GM18517 (cell line): ENCODE measurements around the gene VIL1.

Experiments
- ATAC-seq: cut with Tn5 transposase; IDR thresholded peaks from one replicate; pipeline ENCODE4 v1.9.1; 2021; ENCODE audit warnings: mild to moderate bottlenecking, moderate library complexity; ENCODE audit not compliant: unreplicated experiment

VIL1 gene

DNA sequence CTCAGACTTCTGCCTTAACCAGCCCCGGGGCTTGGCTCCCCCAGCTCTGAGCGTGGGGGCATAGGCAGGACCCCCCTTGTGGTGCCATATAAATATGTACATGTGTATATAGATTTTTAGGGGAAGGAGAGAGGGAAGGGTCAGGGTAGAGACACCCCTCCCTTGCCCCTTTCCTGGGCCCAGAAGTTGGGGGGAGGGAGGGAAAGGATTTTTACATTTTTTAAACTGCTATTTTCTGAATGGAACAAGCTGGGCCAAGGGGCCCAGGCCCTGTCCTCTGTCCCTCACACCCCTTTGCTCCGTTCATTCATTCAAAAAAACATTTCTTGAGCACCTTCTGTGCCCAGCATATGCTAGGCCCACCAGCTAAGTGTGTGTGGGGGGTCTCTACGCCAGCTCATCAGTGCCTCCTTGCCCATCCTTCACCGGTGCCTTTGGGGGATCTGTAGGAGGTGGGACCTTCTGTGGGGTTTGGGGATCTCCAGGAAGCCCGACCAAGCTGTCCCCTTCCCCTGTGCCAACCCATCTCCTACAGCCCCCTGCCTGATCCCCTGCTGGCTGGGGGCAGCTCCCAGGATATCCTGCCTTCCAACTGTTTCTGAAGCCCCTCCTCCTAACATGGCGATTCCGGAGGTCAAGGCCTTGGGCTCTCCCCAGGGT lies 13.7 kb upstream of the VIL1 start:
- ATAC-seq, result no peak

DNA sequence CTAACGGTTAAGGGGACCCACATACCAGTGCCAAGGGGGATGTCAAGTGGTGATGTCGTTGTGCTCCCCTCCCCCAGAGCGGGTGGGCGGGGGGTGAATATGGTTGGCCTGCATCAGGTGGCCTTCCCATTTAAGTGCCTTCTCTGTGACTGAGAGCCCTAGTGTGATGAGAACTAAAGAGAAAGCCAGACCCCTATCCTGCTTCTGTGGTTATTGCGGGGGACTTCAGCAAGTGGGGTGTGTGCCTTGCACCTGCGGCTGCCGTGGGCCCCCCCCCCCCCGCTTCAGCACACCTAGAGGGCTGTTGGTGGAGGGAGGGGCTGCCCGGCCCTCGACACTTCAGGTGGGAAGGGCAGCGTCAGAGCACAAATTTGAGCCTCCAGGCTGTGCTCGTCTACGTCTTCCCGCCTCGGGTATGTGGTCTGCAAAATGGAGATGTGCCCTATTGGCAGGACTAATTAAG lies 13.1 kb upstream of the VIL1 start:
- ATAC-seq, result peak; percentile 25

DNA sequence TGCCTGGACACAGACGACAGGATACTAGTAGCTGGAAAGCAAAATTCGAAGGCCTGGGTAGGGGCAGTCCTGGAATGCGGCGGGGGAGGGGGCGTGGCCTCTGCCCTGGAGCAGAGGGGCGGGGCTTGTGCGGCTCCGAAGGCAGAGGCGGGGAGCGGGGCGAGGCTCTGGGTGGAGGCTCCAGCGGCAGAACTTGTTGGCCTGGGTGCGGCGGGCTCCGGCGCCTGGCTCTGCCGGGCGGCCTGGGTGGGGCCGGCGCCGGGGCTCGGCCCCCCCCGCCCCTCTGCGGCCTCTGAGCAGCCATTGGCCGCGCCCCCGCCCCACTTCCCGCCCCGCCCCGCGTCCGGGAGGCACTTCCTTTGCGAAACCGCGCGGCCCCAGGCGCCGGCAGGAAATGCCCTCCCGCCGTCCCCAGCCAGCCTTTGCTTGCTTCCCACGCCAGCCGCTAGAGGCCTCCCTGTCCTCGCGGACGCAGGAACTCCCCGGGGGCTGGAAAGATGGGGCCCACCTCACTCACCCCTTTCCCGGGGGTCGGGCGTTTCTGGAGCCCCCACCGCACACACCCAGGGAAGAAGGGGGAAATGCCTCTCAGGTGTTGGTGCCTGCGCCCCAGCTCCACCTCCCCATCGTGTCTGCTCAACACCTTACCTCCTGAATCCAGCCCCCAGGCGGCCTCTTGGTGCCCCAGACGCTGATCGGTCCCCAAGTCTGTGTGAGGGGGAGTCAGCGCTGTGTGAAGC lies 12.5 kb upstream of the VIL1 start:
- ATAC-seq, result peak; percentile 72

DNA sequence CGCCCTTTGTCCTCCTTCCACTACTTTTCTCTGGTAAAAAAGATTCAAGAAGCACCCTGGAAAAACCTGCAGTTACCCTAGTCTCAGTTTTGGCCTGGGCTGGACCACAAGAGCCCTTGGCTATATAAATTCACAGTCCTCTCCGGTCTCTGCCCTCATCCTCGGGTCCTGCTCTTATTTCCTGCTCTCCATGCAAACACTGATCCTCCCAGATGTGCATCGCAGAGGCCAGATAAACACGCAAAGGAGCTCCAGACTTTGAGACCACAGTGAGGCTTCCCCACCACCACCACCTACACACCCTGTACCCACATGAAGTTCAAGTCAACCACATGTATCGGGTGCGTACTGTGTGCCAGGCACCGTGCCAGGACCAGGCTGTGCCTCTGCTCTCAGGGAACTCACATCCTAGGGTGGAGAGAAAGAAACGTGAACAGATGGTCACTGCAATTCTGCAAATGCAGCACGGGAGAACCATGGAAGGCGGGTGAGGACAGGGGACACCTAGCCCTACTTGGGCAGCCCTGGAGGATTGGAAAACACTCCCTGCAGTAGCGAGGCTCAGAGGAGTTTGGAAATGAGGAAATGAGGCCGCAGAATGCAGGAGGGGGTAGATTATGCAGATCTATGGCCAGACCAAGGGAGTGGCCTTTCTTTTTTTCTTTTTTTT lies 11.8 kb upstream of the VIL1 start:
- ATAC-seq, result peak; percentile 13

DNA sequence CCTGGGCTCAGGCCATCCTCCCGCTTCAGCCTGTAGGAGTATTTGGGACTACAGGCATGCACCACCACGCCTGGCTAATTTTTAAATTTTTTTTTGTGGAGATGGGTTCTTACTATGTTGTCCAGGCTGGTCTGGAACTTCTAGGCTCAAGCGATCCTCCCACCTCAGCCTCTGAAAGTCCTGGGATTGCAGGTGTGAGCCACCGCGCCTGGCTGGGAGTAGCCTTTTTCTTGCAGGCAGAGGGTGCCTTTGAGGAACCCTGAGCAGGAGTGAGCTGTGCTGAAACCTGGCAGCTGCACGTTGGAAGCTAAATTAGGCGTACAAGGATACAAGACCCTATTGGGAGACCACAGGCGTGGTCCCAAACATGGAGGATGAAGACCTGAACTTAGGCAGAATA lies 11.2 kb upstream of the VIL1 start:
- ATAC-seq, result no peak

DNA sequence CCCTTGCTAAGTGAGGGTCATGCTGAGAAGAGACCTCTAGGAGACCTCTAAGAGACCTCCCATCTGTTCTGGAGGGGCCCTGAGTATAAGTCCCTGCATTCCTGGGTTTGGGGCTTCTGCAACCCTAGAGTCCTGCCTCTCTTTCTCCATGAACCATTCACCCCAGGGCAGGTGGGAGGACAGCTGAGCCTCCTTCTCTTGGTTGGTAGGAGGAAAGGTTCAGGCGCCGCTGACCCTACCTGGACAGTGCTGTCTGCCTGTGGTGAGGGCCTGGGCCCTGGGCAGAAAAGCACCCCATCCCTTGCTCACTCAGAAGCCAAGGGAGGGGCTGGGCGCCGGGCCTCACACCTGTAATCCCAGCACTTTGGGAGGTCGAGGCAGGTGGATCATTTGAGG lies 604 bp upstream of the VIL1 start:
- ATAC-seq, result no peak

DNA sequence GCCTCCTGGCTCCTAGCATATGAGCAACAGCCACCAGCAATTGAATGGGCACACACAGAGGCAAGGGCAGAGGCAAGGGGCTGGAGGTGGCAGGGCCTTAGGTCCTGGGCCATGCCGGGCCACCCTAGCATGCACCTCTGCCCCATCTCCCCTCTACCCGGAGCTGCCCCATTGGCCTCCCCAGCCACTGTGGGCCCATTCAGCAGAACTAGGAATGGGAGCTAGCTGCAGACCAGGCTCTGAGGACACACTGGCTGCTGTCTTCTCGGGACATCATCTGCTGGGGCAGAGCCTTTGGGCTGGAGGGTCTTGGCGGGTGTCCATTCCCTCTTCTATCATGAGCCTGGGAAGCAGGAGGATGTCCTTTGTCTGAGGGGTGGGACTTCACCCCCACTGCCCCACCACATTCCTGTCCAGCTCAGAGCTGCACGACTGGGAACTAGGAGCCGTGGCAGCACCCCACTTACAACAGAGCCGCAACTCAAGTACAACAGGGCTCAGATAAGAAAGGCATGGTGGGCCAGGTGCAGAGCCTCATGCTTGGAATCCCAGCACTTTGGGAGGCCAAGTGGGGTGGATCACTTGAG lies 800 bp downstream of the VIL1 start:
- ATAC-seq, result no peak

DNA sequence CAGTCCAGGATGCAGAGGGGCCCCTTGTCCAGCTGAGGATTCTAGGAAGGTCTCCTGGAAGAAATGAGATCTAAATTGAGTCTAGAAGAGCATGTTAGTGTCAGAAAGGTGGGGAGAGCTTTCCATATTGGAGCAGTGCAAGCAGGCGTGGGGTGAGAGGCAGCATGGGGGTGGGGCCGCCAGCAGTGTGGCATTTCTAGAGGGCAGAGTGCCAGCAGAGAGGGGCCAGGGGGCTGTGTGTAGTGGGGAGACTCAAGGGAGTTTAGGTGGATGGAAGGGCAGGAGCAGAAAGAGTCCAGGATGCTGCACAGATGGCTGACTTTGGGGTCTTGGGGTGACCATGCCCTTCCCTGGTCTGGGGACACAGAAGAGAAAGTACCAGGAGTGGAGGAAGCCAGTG lies 2.1 kb downstream of the VIL1 start:
- no peak for ATAC-seq

DNA sequence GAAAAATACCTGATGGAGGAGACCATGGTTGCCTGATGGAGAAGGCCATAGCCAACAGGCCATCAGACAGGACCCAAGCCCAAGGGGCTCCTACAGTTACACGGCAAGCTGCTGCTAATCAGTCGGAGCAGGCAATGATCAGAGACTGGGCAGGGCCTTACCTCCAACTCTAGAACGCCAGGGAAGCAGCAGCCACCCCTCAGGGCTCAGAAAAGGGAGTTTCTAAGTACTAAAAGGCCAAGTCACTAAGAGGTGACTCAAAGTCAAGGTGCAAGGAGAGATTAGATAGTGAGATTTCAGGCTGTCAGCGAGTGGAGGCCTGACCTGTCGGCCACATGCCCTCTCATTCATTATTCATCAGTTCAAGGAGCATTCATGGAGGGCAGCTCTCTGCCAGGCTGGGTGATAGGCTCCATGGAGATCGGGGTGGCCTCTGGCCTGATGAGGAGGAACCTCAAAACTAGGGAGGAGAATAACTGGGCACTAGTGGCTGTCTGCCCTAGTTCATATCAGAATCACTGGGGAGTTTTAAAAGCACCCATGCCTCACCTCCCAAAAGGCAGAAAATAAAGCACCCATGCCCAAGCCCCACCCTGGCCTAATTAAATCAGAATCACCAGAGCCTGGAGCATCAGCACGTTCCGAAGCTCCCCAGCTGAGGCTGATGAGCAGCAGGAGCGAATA lies 3.6 kb downstream of the VIL1 start:
- no peak for ATAC-seq

DNA sequence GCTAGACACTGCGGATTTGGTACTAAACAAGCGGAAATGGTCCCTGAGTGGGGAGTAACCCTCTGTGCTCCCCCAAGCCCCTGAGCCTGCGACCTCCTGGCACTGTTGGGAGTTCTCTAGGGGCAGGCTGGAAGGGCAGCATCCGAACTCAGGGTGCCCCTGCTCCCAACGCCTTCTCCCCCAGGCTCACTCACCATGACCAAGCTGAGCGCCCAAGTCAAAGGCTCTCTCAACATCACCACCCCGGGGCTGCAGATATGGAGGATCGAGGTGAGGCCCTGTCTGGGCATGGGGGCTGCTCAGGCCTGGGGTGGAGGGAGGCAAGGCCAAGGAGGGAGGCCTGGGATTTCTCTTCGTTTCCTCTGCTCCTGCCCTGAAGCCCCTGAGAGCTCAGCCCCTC lies 4.7 kb downstream of the VIL1 start:
- ATAC-seq, result no peak

DNA sequence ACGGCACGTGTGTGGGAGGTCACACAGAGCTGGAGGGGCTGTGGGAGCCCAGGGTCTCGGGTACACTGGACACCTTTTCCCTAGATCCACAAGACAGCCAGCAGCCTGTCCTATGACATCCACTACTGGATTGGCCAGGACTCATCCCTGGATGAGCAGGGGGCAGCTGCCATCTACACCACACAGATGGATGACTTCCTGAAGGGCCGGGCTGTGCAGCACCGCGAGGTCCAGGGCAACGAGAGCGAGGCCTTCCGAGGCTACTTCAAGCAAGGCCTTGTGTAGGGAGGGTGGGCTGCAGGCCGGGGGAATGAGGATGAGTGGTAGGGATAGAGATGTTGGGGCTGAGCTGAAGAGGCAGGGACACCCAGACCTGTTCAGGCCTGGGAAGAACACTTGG lies 6.6 kb downstream of the VIL1 start:
- no peak for ATAC-seq

DNA sequence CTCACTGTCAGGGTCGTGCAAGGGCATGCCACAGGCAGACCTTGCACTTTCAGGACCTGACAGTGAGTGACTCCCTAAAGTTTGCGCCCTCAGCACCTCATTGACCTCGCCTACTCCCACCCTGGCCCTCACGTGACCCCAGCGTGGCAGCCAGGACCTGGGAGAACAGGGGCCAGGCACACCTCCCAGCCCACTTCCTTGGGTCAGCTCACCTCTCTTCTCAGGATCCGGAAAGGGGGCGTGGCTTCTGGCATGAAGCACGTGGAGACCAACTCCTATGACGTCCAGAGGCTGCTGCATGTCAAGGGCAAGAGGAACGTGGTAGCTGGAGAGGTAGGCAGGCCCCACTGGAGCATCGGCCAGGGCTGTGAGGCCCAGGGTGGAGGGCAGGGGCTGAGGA lies 8.8 kb downstream of the VIL1 start:
- no peak for ATAC-seq

DNA sequence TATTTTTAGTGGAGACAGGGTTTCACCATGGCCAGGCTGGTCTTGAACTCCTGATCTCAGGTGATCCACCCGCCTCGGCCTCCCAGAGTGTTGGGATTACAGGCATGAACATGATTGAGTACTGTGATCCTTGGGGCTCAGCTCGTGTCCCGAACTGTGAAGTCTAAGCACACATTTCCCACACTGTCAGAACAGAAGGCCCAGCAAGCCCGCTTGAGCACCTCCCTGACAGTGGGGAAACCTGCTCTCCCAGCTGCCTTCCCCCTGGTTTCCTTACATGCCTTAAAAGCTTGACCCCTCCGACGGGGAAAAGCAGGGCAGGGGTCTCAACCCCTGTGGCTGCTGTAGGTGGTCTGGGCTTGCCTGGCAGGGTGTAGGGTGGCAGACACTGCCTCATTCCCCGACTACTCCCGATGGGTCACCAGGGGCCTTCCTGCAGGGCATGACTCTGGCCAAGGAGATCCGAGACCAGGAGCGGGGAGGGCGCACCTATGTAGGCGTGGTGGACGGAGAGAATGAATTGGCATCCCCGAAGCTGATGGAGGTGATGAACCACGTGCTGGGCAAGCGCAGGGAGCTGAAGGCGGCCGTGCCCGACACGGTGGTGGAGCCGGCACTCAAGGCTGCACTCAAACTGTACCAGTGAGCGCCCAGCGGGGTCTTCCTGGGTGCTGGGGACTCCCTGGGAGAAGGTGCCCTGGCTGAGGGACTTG lies 10.1 kb downstream of the VIL1 start:
- no peak for ATAC-seq

DNA sequence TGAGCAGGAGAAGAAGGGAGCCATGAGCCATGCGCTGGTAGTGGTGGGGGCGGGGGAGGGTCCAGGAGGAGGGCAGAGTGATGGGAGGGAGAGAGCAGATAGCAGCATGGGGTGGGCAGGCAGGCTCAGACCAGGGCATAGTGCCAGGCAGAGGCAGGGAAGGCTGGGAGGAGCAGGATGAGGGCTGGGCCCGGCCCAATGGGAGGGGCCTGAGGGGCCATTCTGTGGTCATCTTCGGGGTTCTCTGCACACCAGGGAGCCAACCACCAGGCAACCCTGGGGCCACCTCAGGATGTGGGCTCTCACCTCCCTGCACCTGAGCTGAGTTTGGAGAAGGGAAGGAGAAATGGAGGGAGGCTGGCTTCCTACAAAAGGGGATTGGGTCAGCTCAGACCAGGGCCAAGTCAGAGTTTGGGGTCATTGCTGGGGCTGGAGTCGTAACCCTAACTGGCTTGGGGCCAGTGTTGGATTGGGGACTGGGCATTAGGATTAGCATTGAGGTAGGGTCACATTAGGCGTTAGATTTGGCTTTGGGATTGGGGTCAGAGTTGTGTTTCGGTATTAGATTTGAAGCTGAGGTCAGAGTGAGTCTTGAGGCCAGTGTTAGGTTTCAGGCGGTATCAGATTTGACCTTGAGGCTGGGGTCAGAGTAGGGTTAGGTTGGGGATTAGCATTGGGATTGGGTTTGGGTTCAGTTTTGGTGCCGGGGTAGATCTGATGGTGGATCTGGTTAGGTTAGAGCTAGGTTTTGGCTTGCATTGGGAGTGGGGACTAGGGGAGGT lies 11.2 kb downstream of the VIL1 start:
- no peak for ATAC-seq

DNA sequence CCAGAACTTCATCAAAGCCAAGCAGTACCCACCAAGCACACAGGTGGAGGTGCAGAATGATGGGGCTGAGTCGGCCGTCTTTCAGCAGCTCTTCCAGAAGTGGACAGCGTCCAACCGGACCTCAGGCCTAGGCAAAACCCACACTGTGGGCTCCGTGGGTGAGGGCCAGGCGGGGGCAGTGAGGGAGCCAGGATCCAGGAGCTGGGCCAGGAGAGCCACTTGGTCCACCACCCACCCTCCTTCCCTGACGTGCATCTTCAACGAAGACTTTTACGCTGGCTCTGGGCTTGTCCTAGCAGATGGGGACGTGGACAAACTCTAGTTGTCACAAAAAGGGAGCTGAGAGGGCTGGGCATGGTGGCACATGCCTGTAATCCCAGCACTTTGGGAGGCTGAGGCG lies 11.8 kb downstream of the VIL1 start:
- no peak for ATAC-seq

DNA sequence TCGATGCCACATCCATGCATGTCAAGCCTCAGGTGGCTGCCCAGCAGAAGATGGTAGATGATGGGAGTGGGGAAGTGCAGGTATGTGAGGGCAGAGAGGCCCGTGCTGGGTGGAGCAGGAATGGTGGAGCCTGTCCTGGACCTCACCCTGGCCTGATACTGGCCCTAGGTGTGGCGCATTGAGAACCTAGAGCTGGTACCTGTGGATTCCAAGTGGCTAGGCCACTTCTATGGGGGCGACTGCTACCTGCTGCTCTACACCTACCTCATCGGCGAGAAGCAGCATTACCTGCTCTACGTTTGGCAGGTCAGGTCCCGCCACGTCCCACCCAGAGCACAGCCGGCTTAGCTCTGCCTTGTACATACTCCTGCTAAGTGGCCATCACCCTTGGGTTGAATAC lies 13.0 kb downstream of the VIL1 start:
- ATAC-seq, result no peak

DNA sequence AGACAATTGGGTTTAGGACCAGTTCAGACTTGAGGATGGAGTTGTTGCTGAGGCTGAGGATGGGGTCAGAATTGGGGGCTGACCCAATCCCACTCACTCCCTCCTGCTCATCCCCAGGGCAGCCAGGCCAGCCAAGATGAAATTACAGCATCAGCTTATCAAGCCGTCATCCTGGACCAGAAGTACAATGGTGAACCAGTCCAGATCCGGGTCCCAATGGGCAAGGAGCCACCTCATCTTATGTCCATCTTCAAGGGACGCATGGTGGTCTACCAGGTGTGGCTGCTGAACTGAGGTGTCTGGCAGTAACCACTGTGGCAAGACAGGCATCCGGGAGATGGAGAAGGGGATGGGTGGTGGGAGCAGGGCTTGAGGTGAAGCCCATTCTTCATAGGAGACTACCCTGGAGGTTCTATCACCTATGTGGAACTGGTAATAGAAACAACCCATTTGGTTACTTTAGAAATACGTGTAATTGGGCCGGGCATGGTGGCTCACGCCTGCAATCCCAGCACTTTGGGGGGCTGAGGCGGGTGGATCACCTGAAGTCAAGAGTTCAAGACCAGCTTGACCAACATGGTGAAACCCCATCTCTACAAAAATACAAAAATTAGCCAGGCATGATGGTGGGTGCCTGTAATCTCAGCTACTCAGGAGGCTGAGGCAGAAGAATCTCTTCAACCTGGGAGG lies 13.9 kb downstream of the VIL1 start:
- no peak for ATAC-seq

DNA sequence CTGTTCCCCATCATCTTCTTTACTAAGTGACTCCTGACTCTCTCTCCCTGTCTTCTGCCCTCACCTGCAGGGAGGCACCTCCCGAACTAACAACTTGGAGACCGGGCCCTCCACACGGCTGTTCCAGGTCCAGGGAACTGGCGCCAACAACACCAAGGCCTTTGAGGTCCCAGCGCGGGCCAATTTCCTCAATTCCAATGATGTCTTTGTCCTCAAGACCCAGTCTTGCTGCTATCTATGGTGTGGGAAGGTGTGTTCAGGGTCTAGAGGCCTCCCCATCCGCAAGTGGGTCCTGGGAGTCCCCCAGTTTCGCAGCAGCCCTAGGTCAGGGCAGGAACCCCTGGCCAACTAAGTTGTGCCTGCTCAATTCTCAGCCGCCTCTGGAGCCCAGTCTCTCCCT lies 15.5 kb downstream of the VIL1 start:
- ATAC-seq, result no peak
